ENCODE data around the gene NEO1. TPM values are rescaled to one million over a fixed set of nuclear protein-coding genes. Genes with fewer than 3 reads are reported as not detected.

NEO1 gene
- total RNA-seq, 1 donor from 2014 or later = 24.9 TPM

- Mint-ChIP-seq H3K9me3 (ENCODE audit: unreplicated experiment) (peaks cover 7% of the 10 kb centered on the region), H3K27me3 (ENCODE audit: unreplicated experiment) (peaks cover 2% of the 10 kb centered on the region), H3K36me3 (ENCODE audit: unreplicated experiment) (peaks cover 2% of the 10 kb centered on the region), H3K4me3 (ENCODE audit: unreplicated experiment) (no peak overlapping the region), H3K27ac (ENCODE audit: unreplicated experiment) (no peak overlapping the region), H3K4me1 (ENCODE audit: unreplicated experiment) (peaks cover 3% of the 10 kb centered on the region)
- TF ChIP-seq CTCF (IDR thresholded peaks at IDR 0.05) = no peak
- DNase-seq (ENCODE audit: extremely low spot score, unreplicated experiment) = no peak
Measured at GRCh38 chr15:73225358-73226015, 173.2 kb downstream of the NEO1 start.

GRCh38 chr15:73226093-73226814 is 174.0 kb downstream of the NEO1 start:
- no peak overlapping the region for H3K27ac Mint-ChIP-seq (ENCODE audit: unreplicated experiment)
- H3K4me1 Mint-ChIP-seq (ENCODE audit: unreplicated experiment) = peaks cover 3% of the 10 kb centered on the region
- H3K27me3 Mint-ChIP-seq (ENCODE audit: unreplicated experiment) = peaks cover 2% of the 10 kb centered on the region
- TF ChIP-seq CTCF (IDR thresholded peaks at IDR 0.05) = no peak
- DNase-seq (ENCODE audit: extremely low spot score, unreplicated experiment) = no peak
- H3K4me3 Mint-ChIP-seq (ENCODE audit: unreplicated experiment) = no peak overlapping the region
- H3K36me3 Mint-ChIP-seq (ENCODE audit: unreplicated experiment) = peaks cover 2% of the 10 kb centered on the region
- peaks cover 7% of the 10 kb centered on the region for H3K9me3 Mint-ChIP-seq (ENCODE audit: unreplicated experiment)

- Mint-ChIP-seq H3K27ac (ENCODE audit: unreplicated experiment) (no peak overlapping the region), H3K27me3 (ENCODE audit: unreplicated experiment) (peaks cover 2% of the 10 kb centered on the region), H3K4me1 (ENCODE audit: unreplicated experiment) (peaks cover 8% of the 10 kb centered on the region), H3K4me3 (ENCODE audit: unreplicated experiment) (no peak overlapping the region), H3K36me3 (ENCODE audit: unreplicated experiment) (no peaks in the 10 kb centered on the region), H3K9me3 (ENCODE audit: unreplicated experiment) (peaks cover 7% of the 10 kb centered on the region)
- no peak for TF ChIP-seq CTCF (IDR thresholded peaks at IDR 0.05)
- DNase-seq (ENCODE audit: extremely low spot score, unreplicated experiment) = no peak
Measured at GRCh38 chr15:73227433-73228056, 175.3 kb downstream of the NEO1 start.

GRCh38 chr15:73228128-73228646 is 175.9 kb downstream of the NEO1 start:
- no peak for DNase-seq (ENCODE audit: extremely low spot score, unreplicated experiment)
- Mint-ChIP-seq H3K27me3 (ENCODE audit: unreplicated experiment) (peaks cover 2% of the 10 kb centered on the region), H3K9me3 (ENCODE audit: unreplicated experiment) (peaks cover 7% of the 10 kb centered on the region), H3K4me3 (ENCODE audit: unreplicated experiment) (no peak overlapping the region), H3K4me1 (ENCODE audit: unreplicated experiment) (peaks cover 8% of the 10 kb centered on the region), H3K27ac (ENCODE audit: unreplicated experiment) (no peak overlapping the region), H3K36me3 (ENCODE audit: unreplicated experiment) (no peaks in the 10 kb centered on the region)
- TF ChIP-seq CTCF (IDR thresholded peaks at IDR 0.05) = no peak
